Gastrocnemius medialis (tissue), 4 donors: ENCODE results near the gene TPRA1. TPM values are rescaled to one million over a fixed set of nuclear protein-coding genes. Genes with fewer than 3 reads are reported as not detected.

ENCODE experiments used
- ATAC-seq, 2 donors: fragments of 150-250 bp; one replicate each; pipeline ENCODE4 v1.9.1; 2016
- DNase-seq, 2 donors: peaks; one replicate each; pipeline ENCODE4 v3.0.0-alpha.2; 2019
- H3K27ac ChIP-seq, 4 donors: fragments of 200-600 bp; sonication (generic); 1 replicate in 1 of 4; 2 replicates in 3 of 4; pipeline ENCODE4 v1.5.1; 2016 to 2018; ENCODE audit warnings: mild to moderate bottlenecking in 2 of 4, moderate library complexity in 1 of 4
- H3K27me3 ChIP-seq, 3 donors: fragments of 200-600 bp; sonication (generic) in 2 of 3; 1 replicate in 1 of 3; 2 replicates in 2 of 3; pipeline versions ENCODE4 v1.5.1 to v1.6.0; 2016 to 2019; ENCODE audit warnings: mild to moderate bottlenecking in 1 of 3, moderate library complexity in 1 of 3
- H3K36me3 ChIP-seq, 2 donors: fragments of 200-600 bp; sonication (generic) in 1 of 2; one replicate each; pipeline ENCODE4 v1.5.1; 2017 to 2018
- H3K4me1 ChIP-seq, 2 donors: fragments of 200-600 bp; sonication (generic) in 1 of 2; one replicate each; pipeline ENCODE4 v1.5.1; 2016 to 2017; ENCODE audit warnings: mild to moderate bottlenecking in 2 of 2
- H3K4me3 ChIP-seq, 4 donors: fragments of 200-600 bp; sonication (generic) in 3 of 4; 1 replicate in 1 of 4; 2 replicates in 3 of 4; pipeline ENCODE4 v1.5.1; 2016 to 2019; ENCODE audit warnings: mild to moderate bottlenecking in 2 of 4
- H3K9me3 ChIP-seq, 3 donors: fragments of 200-600 bp; sonication (generic) in 2 of 3; 1 replicate in 1 of 3; 2 replicates in 2 of 3; pipeline ENCODE4 v1.5.1; 2016 to 2019
- POLR2A ChIP-seq, 2 donors: fragments of 450-650 bp; IDR thresholded peaks; one replicate each; pipeline ENCODE4 v1.6.1; 2017; ENCODE audit warnings: antibody characterized with exemption in 2 of 2, mild to moderate bottlenecking in 2 of 2, moderate library complexity in 2 of 2
- in situ Hi-C, 4 donors: fragments of 200-750 bp; cut with MboI; loops; one replicate each; pipeline versions ENCODE4 v1.15.0 to v1.8.0; 2017; ENCODE audit warnings: low sequenced_read_pairs in 4 of 4
- intact Hi-C: fragments of 100-400 bp; cut with DNase I; formaldehyde crosslinking; loops from one replicate; pipeline ENCODE4 v1.15.1; 2023; ENCODE audit warnings: low total_unique reads
- total RNA-seq, 4 donors: library from RNA; depleted of rRNA; stranded (reverse); fragments of >200 nt; gene quantifications; one replicate each; pipeline versions ENCODE4 v1.1.0 to v1.2.3, GENCODE V29; 2016
- TF ChIP-seq, protein P1 (sequence below), 5 experiments: fragments of 450-650 bp in 3 of 5; fragments of 200-600 bp in 2 of 5; sonication (generic) in 2 of 5; IDR thresholded peaks in 4 of 5; conservative IDR thresholded peaks in 1 of 5; 1 replicate in 4 of 5; 2 replicates in 1 of 5; pipeline ENCODE4 v1.5.1; 2016 to 2019; ENCODE audit warnings: antibody characterized with exemption in 5 of 5, mild to moderate bottlenecking in 3 of 5, moderate library complexity in 3 of 5

Gene TPRA1
- total RNA-seq, 4 donors from 2014 or later = 29.2 to 42.1 (median 31.1) TPM

DNA sequence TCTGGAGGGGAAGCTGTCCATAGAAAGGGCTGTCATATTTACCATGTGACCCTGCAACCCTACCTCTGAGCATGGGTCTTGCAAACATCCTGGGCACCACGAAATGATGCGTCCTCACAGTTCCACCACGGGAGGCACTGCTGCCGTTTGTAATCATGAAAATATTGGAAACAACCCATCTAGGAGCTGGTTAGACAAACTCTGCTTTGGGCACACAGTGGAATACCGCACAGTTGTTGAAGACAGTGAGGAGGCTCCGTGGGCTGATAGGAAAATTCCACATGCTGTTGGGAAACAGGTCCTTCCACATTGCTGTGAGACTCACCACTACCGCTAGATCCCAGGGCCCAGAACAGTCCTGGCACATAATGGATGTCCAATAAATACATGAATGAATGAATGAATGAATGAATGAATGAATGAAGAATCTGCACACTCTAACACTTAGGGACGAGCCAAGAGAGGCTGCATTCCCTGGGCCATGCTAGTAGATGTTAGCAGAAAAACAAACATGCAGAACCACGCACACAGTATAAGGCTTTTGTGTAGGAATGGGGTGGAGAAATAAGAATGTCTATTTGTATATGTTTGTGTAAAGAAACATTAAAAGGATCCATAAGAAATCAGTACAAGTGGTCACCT, 40.6 kb downstream of the TPRA1 start:
- Histone ChIP-seq H3K27me3 (no peaks in the 10 kb centered on the region), H3K4me1 (peaks cover 7 to 9% of the 10 kb centered on the region in 2 donors), H3K9me3 (no peaks in the 10 kb centered on the region), H3K36me3 (no peaks in the 10 kb centered on the region), H3K4me3 (no peak overlapping the region), H3K27ac (no peak overlapping the region)
- DNase-seq (no peak), ATAC-seq (no peak)
- in situ Hi-C loops (loop anchor here in 2 of 4 donors (10.0 kb wide), 2 partner anchors 865 to 875 kb away; no protein-coding TSS in a partner anchor), intact Hi-C loops (loop anchor here (5.0 to 10.0 kb wide), 2 partner anchors 565 to 1028 kb away; partner anchors contain the start of genes CHST13 and PLXNA1)
- TF ChIP-seq, protein P1, sequence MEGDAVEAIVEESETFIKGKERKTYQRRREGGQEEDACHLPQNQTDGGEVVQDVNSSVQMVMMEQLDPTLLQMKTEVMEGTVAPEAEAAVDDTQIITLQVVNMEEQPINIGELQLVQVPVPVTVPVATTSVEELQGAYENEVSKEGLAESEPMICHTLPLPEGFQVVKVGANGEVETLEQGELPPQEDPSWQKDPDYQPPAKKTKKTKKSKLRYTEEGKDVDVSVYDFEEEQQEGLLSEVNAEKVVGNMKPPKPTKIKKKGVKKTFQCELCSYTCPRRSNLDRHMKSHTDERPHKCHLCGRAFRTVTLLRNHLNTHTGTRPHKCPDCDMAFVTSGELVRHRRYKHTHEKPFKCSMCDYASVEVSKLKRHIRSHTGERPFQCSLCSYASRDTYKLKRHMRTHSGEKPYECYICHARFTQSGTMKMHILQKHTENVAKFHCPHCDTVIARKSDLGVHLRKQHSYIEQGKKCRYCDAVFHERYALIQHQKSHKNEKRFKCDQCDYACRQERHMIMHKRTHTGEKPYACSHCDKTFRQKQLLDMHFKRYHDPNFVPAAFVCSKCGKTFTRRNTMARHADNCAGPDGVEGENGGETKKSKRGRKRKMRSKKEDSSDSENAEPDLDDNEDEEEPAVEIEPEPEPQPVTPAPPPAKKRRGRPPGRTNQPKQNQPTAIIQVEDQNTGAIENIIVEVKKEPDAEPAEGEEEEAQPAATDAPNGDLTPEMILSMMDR (IDR thresholded peaks at IDR 0.05 in 4 of 5, conservative IDR thresholded peaks at IDR 0.05 in 1 of 5) = no peak
- no peak for TF ChIP-seq POLR2A (IDR thresholded peaks at IDR 0.05)

DNA sequence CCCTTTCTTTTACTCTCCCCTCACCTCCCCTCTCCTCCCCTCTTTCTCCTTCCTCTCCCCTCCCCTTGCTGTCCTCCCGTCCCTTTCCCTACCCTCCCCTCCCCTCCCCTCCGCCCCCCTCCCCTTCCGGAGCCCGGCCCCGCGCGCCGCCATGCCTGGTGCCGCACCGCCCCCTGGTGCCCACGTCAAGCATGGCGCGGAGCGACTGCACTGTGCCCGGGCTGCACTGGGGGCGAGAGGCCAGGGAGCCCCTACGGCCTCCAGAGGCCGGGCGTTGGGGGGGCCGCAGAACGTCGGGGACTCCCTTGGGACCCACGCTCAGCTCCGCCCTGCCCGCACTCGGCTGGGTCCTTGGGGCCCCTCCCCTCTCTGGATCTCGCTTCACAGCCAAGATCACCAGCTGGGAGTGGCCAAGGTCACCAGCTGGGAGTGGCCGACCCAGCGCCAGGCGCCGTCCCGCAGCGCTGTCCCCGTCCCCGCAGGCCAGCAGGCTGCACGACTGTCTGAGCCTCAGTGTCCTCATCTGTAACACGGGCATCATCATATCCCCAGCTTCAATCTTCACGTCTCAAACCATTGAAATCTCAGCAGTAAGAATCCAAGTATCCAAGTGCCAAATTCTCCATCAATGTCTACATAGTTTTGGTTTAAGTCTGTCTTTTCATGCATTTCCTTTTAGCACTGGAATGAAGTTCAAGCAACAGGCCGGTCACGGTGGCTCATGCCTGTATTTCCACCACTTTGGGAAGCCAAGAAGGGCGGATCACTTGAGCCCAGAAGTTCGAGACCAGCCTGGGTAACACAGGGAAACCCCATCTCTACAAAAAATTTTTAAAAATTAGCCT, 42.5 kb downstream of the TPRA1 start:
- peak; percentile 45 to 58 for DNase-seq
- Histone ChIP-seq H3K27me3 (no peaks in the 10 kb centered on the region), H3K4me3 (peak overlapping the region; percentile 67 to 97 (median 71)), H3K4me1 (peaks cover 7 to 9% of the 10 kb centered on the region in 2 donors), H3K9me3 (no peaks in the 10 kb centered on the region), H3K27ac (peak overlapping the region; percentile 82 to 87 (median 84)), H3K36me3 (no peaks in the 10 kb centered on the region)
- peak; percentile 84 for ATAC-seq
- TF ChIP-seq, protein P1 (IDR thresholded peaks at IDR 0.05 in 4 of 5, conservative IDR thresholded peaks at IDR 0.05 in 1 of 5) = peak; percentile 52 to 93 (median 83)
- no peak for TF ChIP-seq POLR2A (IDR thresholded peaks at IDR 0.05)
- intact Hi-C loops = loop anchor here (2.0 to 10.0 kb wide), 3 partner anchors 563 to 1026 kb away; partner anchors contain the start of genes CHST13 and PLXNA1
- in situ Hi-C loops = loop anchor here in 2 of 4 donors (10.0 kb wide), 2 partner anchors 863 to 873 kb away; no protein-coding TSS in a partner anchor

DNA sequence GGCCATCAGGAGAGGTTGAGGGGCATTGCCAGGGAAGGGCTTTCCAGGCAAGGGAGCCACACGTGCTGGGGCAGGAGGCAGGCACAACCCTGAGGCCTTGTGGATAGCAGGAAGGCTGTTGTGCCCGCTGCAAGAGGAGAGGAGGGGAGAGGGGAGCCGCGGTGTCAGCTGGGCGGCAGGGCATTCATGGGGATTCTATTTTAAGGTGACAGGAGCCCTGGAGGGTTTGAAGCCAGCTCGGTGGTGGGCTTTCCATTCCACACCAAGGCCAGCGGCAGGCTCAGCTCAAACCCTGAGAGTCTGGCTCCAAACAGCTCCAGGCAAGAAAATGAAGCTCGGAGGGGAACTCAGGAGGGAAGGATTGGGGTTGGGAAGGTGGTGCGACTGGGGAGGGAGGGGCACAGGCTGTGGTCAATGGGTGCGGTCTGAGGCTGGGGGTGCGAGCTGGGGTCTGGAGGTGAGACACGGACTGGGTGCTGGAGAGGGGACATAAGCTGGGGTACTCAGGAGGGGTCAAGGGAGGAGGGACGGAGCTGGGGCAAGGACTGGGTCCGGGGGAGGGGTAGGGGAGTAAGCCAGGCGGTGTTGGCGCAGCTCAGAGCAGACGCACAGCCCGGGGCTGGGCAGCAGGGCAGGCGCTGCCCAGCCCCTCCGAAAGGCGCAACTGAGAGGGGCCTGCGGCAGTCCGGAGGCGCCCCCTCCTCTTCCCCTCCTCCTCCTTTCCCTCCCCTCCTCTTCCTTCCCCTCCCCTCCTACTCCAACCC, 43.4 kb downstream of the TPRA1 start:
- H3K4me3 ChIP-seq = peak overlapping the region; percentile 67 to 97 (median 71)
- H3K4me1 ChIP-seq = peaks cover 7 to 9% of the 10 kb centered on the region in 2 donors
- in situ Hi-C loops = loop anchor here in 2 of 4 donors (10.0 kb wide), 2 partner anchors 862 to 872 kb away; no protein-coding TSS in a partner anchor
- no peaks in the 10 kb centered on the region for H3K9me3 ChIP-seq
- TF ChIP-seq POLR2A (IDR thresholded peaks at IDR 0.05) = no peak
- TF ChIP-seq, protein P1 (IDR thresholded peaks at IDR 0.05 in 4 of 5, conservative IDR thresholded peaks at IDR 0.05 in 1 of 5) = no peak
- no peaks in the 10 kb centered on the region for H3K36me3 ChIP-seq
- DNase-seq (peak in 1 of 2 donors; percentile 19), ATAC-seq (peak; percentile 16 to 40)
- peak overlapping the region; percentile 82 to 87 (median 84) for H3K27ac ChIP-seq
- intact Hi-C loops = loop anchor here (2.0 to 10.0 kb wide), 3 partner anchors 562 to 1025 kb away; partner anchors contain the start of genes CHST13 and PLXNA1
- H3K27me3 ChIP-seq = no peaks in the 10 kb centered on the region

DNA sequence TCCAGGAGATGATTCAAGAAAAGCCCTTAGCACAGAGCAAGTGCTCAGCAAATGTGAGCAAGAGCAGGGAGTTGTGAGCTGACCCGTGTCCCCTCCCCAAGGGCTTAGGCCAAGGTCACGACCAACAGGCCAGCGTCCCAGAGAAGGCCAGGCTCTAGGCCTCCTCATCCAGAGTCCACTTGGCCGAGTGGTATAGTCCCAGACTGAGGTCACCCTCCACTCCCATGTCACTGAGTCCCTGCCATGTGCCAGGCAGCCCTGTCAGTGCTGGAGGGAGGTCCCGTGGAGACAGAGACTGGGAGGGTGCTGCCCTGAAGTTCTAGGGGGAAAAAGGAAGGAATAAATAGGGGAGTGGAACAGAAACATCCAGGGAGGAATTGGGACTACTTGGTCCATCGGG, 44.0 kb downstream of the TPRA1 start:
- in situ Hi-C loops (loop anchor here in 2 of 4 donors (10.0 kb wide), 2 partner anchors 862 to 872 kb away; no protein-coding TSS in a partner anchor), intact Hi-C loops (loop anchor here (2.0 to 10.0 kb wide), 3 partner anchors 562 to 1024 kb away; partner anchors contain the start of genes CHST13 and PLXNA1)
- TF ChIP-seq, protein P1 (IDR thresholded peaks at IDR 0.05 in 4 of 5, conservative IDR thresholded peaks at IDR 0.05 in 1 of 5) = no peak
- TF ChIP-seq POLR2A (IDR thresholded peaks at IDR 0.05) = no peak
- no peaks in the 10 kb centered on the region for H3K36me3 ChIP-seq
- peak overlapping the region in 1 of 4 donors; percentile 67 for H3K4me3 ChIP-seq
- DNase-seq (no peak), ATAC-seq (no peak)
- no peaks in the 10 kb centered on the region for H3K9me3 ChIP-seq
- H3K27ac ChIP-seq = peak overlapping the region; percentile 82 to 87 (median 84)
- no peaks in the 10 kb centered on the region for H3K27me3 ChIP-seq
- peaks cover 7 to 9% of the 10 kb centered on the region in 2 donors for H3K4me1 ChIP-seq
